NCI-H526 treated with DMSO at 0.1 percent for 48 hours (cell line): ENCODE measurements around the gene TWIST2.

ENCODE experiments used
- DNase-seq: peaks from one replicate; lab custom pipeline; 2025; lab: John Stamatoyannopoulos, UW

Gene TWIST2

DNA sequence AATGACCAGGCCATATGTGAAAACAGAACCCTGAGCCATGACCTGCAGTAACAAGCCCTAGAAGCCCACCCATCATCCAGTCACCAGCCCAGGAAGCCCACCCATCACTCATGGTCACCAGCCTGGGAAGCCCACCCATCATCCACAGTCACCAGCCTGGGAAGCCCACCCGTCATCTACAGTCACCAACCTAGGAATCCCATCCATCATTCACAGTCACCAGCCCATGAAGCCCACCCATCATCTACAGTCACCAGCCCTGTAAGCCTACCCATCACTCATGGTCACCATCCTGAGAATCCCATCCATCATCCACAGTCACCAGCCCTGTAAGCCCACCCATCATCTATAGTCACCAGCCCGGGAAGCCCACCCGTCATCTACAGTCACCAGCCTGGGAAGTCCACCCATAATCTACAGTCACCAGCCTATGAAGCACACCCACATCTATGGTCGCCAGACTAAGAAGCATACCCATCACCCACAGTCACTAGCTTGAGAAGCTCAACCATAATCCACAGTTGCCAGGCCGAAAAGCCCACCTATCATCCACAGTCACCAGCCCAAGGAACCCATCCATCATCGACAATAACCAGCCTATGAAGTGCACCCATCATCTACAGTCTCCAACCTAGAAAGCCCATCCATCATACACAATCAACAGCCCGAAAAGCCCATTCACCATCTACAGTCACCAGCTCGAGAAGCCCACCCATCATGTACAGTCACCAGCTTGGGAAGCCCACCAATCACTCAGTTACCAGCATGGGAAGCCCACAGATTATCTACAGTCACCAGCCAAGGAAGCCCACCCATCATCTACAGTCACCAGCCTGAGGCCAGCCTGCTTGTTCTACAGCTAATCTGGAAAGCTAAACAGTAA, 91.9 kb downstream of the TWIST2 start:
- no peak for DNase-seq

- no peak for DNase-seq
Observed at GRCh38 chr2:238940806-238941205, 92.9 kb downstream of the TWIST2 start.

- no peak for DNase-seq
Observed at GRCh38 chr2:238941262-238941792, 93.4 kb downstream of the TWIST2 start.

DNA sequence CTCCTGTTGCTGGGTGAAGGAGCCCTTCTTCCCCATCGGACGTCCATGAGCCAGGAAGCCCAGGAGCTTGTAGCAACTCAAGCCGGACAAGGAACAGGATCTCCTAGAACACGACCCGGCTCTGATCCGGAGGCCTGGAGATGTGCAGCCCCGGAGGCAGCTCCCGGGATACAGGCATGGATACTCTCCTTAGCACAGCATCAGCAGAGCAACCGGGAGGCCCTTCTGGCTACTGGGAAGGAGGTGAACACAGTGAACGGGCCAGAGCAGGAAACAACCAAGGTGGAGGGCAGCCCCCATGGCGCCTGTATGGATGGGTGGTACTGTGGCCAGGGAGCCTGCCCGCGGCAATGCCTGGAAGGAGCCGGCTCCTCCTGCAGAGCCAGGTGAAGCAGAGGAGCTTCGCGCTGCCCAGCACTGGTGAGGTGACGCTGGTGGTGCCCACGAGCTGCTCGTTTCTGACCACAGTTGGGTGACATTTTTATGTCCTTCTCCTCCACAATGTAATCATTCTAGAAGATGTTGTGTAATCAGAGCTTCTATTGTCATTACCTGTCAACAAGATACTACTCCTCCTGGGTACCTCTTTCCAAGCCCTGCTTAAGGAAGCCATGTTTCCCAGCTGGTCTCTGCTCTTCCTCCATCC, 94.3 kb downstream of the TWIST2 start:
- no peak for DNase-seq

- DNase-seq, result no peak
Observed at GRCh38 chr2:238942726-238943300, 94.9 kb downstream of the TWIST2 start.

DNA sequence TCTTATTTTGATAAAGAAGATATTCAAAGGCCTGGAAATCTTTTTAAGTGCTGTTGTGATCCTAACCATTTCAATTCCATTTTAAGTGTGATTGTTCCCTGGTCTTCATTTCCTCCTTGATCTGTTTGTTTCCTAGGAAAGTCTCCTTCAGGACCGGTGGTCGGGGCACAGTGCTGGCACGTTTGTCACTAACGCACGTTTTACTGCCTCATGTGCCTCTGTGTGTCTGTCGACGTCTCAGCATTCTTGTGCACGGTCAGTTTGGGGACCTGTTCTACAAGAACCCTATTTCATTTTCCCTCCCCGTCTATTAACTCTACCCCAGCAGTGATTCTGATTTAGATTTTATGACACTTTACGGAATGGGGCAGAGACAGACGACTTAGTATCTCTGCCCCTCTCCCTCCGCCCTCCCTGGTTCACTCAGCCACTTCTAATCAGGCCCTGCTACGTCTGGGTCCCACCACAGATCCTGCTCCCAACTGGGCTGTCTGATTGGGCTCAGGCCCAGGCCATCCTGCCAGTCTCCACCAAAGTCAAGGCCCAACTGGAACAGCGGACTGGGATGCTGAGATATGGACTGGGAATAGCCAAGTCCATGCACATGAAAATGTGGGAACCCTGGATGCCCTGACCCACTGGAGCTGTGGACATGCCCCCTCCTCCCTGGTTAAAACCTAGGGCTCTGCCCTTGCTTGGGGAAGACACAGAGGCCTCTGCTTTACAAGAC, 95.6 kb downstream of the TWIST2 start:
- no peak for DNase-seq

DNA sequence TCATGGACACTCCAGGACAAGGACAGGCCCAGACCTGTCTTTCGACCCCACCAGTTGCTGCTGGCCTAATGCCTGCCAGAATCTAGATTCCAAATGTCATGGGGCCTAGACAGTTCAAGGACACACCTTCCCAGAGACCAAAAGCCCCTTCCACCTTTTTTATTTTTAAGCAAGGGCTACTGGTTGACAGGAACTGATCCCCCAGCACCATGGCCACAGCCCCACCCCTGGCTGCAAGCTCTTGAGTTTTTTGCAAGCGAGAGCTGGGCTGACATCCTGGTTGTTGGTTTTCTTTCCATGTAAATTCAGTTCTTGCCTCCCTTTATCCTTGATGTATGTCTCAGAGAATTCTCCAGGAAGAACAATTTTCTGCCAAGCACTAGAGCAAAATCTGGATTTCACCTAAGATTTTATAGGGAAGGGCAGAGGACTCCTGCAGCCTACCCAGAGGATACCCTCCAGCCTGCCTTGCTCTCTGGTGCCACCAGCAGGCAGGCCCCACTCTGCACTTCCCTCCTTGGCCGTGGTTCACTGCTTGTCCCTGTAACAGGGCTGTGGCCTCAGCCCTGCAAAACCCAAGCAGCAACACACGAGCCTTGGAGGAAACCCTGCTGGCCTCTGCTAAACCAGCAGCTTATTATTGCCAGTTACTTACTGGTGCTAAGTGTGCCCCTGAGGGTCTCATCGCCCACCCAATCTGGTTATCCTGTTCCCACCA, 97.7 kb downstream of the TWIST2 start:
- no peak for DNase-seq

- DNase-seq, result no peak
Observed at GRCh38 chr2:238946318-238947242, 98.7 kb downstream of the TWIST2 start.

- DNase-seq, result no peak
Observed at GRCh38 chr2:238947243-238947760, 99.4 kb downstream of the TWIST2 start.

- no peak for DNase-seq
Observed at GRCh38 chr2:238947920-238948710, 100.2 kb downstream of the TWIST2 start.

DNA sequence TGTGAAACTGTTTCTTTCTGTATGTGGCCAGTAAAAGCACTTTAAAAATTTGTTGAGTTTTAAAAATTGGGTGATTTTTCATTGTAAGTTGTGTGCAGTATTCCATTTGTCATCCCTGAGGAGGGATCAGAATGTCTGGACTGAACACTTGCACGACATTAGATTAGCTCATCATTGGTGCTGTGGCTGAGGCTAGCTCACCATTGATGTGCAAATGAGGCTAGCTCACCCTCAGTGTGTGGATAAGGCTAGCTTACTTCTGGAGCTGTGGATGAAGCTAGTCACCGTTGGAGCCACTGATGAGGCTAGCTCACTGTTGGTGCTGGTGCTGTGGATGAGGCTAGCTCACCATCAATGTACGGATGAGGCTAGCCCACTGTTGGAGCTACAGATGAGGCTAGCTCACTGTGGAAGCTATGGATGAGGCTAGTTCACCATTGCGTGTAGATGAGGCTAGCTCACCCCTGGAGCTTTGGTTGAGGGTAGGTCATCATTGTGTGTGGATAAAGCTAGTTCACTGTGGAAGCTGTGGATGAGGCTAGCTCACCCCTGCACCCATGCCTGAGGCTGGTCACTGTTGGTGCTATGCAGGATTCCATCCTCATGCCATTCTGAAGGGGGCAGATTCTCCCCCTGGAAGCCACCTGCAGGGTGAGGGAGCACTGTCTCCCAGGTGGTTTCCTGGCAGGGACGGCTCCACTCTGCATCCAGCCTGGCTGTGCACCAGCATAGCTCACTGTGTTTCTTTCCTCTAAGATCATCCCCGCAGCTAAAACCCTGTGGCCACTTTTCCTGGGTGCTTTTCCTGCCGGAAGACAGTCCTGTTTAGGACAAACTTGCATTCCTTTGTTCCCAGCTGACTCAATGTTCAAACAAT, 101.1 kb downstream of the TWIST2 start:
- no peak for DNase-seq

- DNase-seq, result no peak
Observed at GRCh38 chr2:238949710-238950345, 101.9 kb downstream of the TWIST2 start.

DNA sequence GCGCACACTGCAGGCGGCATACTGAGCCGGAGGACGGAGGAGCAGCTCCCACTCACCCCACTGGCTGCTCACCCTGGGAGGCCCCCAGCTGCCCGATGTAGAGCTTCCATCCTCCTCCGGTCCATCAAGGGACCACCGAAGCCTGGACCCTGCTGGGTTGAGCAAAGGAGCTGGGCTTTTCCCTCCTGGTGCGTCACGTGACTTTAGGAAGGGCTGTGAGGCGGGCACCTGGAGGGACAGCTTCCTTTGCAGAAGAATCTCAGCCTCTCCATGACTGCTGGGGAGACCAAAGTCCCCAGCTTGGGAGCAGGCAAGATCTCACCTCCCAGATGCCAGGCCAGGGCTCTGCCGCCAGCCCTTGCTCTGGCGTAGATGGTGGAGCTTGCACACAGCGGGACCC, 102.7 kb downstream of the TWIST2 start:
- DNase-seq, result no peak

GRCh38 chr2:238952261-238952919, 104.5 kb downstream of the TWIST2 start:
- no peak for DNase-seq

GRCh38 chr2:238954841-238955591, 107.1 kb downstream of the TWIST2 start:
- no peak for DNase-seq
